Eye (tissue), 1 donor: Measurements from ENCODE around the gene RNU5D-1.

Source experiments
- DNase-seq: peaks from one replicate; pipeline ENCODE4 v3.0.0-alpha.2; 2015

Gene RNU5D-1

GRCh38 chr1:44698138-44698537 is 32.8 kb downstream of the RNU5D-1 start:
- no peak for DNase-seq

GRCh38 chr1:44696789-44697345 is 34.1 kb downstream of the RNU5D-1 start:
- DNase-seq, result no peak

GRCh38 chr1:44696101-44696500 is 34.9 kb downstream of the RNU5D-1 start:
- DNase-seq, result no peak

GRCh38 chr1:44695671-44696070 is 35.3 kb downstream of the RNU5D-1 start:
- DNase-seq, result no peak

- no peak for DNase-seq
Observed at GRCh38 chr1:44694863-44695478, 36.0 kb downstream of the RNU5D-1 start.

GRCh38 chr1:44693900-44694299 is 37.1 kb downstream of the RNU5D-1 start:
- no peak for DNase-seq

GRCh38 chr1:44693159-44693558 is 37.8 kb downstream of the RNU5D-1 start:
- DNase-seq, result no peak

- no peak for DNase-seq
Observed at GRCh38 chr1:44689447-44689765, 41.6 kb downstream of the RNU5D-1 start.

- no peak for DNase-seq
Observed at GRCh38 chr1:44688760-44689446, 42.1 kb downstream of the RNU5D-1 start.

- no peak for DNase-seq
Observed at GRCh38 chr1:44685881-44686280, 45.1 kb downstream of the RNU5D-1 start.

GRCh38 chr1:44685218-44685617 is 45.8 kb downstream of the RNU5D-1 start:
- DNase-seq, result no peak

GRCh38 chr1:44684525-44684924 is 46.4 kb downstream of the RNU5D-1 start:
- DNase-seq, result no peak

GRCh38 chr1:44682883-44683265 is 48.1 kb downstream of the RNU5D-1 start:
- no peak for DNase-seq

GRCh38 chr1:44681905-44682882 is 48.8 kb downstream of the RNU5D-1 start:
- DNase-seq, result no peak
